HG03095 (cell line): ENCODE results near the gene CLDN16.

Experiments used
- ATAC-seq: cut with Tn5 transposase; IDR thresholded peaks from one replicate; pipeline ENCODE4 v1.9.1; 2021; ENCODE audit warnings: moderate library complexity; ENCODE audit not compliant: unreplicated experiment

The CLDN16 gene

DNA sequence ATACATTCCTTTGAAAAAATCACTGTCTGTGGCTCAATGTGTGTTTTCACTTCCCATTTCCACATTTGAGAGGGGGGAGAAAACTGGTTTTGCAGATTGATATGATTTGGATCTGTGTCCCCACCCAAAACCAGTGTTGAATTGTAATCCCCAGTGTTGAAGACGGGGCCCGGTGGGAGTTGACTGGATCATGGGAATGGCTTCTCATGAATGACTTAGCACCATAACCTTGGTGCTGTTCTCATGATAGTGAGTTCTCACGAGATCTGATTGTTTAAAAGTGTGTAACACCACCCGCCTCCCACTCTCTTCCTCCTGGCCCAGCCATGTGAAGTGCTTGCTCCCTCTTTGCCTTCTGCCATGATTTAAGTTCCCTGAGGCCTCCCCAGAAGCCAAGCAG lies 45.7 kb downstream of the CLDN16 start:
- ATAC-seq: no peak

DNA sequence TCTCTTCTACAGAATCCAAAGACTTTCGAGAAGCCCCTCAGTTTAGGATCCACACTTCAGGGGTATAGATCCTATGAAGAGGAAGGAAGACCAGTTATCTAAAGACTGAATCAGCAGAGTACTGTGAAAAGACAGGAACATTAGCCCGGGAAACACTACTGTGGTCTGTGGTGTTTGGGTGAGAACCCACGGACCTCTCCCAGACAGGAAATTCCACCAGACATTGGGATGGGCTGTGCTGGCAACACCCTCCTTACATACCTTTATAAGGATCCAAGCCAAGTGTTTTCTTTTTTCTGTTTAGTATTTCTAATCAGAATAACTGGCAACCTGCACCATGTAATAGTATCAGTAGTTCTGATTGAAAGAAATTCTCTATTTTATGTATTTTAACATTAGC lies 47.7 kb downstream of the CLDN16 start:
- ATAC-seq: no peak

DNA sequence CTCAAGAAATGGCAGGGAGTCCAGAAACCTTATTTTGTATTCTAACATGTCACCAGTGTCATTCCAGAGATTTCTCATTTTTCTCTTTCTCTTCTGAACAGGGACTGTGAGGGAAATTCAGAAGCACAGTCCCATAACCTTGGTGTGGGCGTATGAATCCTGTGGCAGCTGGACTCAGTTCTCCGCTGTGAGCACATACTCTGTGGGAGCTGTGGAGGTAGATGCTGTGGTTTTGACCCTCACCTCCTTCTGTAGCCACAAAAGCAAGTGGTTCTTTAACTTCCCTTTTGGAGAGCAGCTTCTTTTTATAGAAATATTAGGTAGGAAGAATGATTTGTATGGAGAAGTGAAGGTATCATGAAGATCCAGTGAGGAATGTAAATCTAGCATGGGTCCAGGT lies 48.4 kb downstream of the CLDN16 start:
- no peak for ATAC-seq

DNA sequence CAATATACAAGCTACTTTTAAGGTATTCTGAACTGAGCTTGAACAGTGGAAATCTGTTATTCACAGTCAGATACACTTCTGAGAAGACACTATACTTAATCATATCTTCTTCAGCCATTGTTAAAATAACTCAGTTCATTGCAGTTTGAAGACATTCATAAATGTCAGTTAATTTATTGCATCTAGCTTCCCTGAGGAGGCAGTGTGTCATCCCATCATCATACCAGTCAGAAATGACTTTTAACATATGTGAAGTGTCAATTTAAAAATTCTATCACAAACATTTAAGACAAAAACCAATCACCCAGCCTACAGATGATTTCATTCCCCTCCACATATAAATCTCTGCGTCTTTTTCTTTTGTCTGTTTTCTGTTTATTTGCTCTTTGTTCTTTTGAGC lies 54.3 kb downstream of the CLDN16 start:
- no peak for ATAC-seq

DNA sequence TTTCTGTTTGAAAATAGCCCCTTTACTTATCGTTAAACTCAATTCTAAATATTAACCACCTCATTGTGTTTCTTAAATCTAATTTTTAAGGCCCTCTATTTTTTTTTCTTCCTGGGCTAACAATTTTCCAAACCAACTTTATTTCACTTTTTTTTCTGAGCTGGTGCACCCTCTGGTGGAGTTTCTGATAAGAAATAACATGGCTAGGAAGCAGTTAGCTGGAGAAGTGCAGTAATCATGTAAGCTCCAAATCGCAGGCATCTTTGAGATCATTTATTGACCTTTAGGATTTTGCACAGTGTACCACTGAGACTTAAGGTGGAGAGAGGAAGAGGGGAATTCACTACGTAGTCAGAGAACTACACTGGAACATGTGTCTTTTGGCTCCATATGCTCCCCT lies 55.3 kb downstream of the CLDN16 start:
- ATAC-seq: no peak

DNA sequence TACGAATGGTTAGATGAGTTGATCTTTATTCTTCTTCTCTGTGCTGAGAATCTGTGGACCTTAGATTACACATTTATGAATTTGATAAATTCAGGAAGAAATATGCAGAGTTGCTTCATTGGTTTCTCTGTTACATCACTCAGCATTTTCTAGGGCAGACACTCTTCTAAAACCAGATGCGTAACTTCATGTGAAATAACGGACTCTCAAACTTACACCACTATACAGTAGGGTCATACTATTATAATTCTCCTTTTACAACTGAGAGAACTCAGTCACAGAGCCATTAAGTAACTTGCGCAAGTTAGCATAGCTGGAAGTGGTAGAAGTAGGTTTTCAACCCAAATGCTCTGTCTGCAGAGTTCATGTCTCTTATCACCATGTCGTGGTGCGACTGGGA lies 56.0 kb downstream of the CLDN16 start:
- ATAC-seq: no peak

DNA sequence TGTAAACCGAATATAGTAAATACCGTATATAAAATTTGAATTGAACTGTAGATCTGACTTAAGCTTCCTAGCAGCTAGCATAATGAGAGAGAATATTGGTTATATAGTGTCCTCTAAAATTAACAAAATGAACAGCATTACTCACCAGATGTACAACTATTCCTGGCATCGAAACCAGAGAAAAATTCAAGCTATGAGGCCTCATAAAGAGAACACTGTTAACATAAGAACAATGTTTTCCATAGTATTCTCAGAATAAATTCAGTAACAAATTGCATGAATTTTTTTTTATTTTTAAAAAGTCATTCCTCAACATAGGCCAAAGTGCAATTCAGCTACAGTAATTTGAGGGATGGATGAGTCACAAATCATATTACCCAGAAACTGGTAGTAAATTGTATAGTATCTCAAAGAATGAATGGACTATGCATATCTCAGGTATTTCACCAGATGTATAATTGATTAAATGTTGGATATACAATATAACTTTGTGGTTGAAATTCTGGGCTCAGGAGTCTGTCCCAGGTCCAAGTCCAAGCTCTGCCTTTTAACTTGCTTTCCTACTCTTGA lies 56.7 kb downstream of the CLDN16 start:
- ATAC-seq: no peak

DNA sequence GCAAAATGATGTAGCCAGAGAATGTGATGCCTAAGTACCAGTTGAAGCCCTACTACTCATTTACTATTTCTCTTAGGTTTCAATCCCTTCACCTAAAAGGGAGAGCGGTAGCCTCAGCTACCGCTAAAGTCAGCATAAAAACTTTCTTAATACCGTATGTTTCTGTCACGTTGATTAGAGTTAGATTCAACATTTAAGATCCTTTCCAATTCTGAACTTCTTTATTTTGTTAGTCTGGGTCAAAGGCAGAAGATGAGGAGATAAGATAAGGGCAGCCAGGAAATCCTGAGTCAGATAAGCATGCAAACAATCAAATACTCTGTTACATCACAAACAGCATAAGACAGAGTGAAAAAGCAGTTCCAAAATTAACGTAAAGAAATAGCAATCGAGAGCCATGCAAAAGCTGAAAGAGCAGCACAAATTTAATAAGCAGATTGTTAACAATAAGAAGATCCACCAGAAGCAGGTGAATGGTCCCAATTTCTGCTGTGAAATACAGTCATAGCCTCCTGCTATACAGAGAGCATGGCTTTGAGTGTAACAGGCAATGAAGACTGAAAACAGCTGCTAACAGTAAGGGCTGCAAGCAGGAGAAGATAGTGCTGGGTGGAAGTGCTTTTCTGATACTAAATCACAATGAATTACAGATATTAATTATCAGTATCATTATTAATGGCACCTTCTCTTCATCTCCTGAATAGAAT lies 58.8 kb downstream of the CLDN16 start:
- ATAC-seq: no peak

DNA sequence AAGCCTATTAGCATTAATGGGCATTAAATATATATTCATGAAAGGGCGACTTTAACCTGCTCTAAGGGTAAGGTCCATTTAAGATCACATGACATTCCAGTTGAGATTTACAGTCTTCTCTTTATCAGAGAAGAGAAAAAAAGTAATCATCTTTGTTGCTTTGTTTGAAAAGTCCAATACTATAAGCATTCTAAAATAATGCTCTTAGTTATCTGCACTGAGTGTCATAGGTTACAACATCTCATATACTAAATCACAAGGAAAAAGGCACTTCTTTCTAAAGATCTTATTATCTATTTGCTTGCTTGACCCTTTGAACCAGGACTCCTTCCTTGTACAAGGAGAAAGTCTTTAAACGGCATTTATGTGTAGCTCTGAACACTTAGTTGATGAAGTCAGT lies 60.3 kb downstream of the CLDN16 start:
- no peak for ATAC-seq

DNA sequence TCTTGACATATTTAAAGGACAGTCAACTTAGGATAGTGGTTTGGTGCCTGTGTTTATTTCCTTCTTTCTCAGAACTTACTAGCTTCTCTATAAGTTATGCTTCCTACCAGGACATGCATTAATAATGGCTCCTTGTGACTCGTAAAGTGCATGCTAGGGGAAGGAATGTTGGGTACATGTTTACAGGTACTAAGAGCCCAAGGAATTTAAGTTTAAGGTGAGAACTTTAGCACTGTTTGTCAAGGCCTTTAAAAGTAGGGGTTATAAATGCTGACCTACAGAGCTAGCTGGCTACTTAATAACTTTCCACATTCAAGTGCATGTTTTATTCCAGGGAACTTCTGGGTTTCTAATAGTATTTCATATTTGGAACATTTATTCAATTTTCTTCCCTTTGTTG lies 61.8 kb downstream of the CLDN16 start, which contains the start of gene TMEM207:
Gene TMEM207 (minus strand): TSS at position 101 of the 400 bp plus-strand sequence. CDS start 92 bp downstream, at position 9.
- no peak for ATAC-seq

DNA sequence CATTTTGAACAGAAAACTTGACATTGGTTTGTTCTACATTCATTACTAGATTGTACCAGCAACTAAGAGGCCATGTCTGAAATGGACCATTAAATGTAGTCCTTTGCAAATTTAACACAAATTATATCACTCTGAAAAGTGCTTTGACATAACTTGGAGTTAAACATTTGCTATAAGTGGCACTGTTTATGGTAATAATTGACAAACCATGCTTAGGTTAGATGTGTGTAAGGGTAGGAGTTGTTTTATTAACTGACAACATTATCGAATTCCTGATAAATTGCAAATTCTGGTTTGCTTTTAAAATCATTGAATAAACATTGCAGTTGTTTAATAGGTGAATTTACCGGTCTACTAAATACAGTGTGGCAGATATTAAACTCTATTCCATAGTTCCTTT lies 67.9 kb downstream of the CLDN16 start:
- no peak for ATAC-seq

DNA sequence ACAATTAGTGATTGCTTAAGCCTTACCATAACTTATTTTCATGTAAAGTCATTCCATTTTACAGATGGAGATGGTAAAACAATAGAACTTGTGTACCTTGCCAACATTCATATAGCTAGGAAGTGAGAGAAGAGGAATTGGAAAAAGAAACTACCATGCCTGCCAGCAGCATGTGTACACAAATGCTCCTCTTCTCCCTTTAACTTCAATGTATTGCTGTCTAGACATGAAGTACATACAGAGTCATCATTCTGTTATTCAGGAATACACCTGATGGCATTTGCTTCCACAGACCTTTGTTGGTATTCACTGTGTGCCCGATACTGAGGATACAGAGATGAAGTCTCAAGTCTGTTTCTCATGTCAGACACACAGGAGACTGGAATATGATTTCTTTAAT lies 68.8 kb downstream of the CLDN16 start:
- ATAC-seq: no peak

DNA sequence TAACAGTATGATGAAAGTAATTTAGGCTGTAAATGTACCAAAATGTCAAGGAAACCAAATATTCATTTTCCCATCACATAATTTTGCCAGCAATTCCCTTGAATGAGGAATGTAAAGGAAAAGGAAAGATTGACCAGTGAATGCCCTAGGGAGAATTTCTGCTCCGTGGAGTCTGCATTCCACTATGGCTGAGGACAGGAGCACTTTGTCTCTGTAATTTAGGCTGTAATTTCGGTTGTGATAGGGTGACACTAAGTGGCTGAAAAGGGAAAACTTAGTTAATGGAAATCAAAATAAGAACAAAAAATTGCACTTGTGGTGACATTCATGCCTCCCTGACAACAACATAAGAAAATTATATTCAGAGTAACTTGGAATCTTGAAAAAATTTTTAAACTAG lies 70.1 kb downstream of the CLDN16 start:
- no peak for ATAC-seq
